Measurements from ENCODE around the gene DAPK1. TPM values are rescaled to one million over a fixed set of nuclear protein-coding genes. Genes with fewer than 3 reads are reported as not detected.

DAPK1 gene
- total and polyA plus RNA-seq, 10 of the 15 experiments (the other 5 are each of a cell fraction or from before 2014, with no cell fraction given) = 8.2 to 94.7 (median 51.6) TPM

GRCh38 chr9:87550253-87550954 is 52.7 kb downstream of the DAPK1 start (continued):
- TF ChIP-seq SKIL (IDR thresholded peaks at IDR 0.05; ENCODE audit: low read depth, poor library complexity, severe bottlenecking) = no peak
- no peak for TF ChIP-seq BRCA1 (IDR thresholded peaks at IDR 0.05; ENCODE audit: low read depth, low read length)
- no peak for TF ChIP-seq ZNF622 (IDR thresholded peaks at IDR 0.05)
- TF ChIP-seq ZBTB33 (IDR thresholded peaks at IDR 0.05) = no peak

- Histone ChIP-seq H3K9me3 (replicated peaks; ENCODE audit: control insufficient read depth, insufficient read depth, low read length) (no peaks in the 10 kb centered on the region), H3K4me1 (ENCODE audit: control insufficient read depth, insufficient read depth, low read length) (peaks cover 16% of the 10 kb centered on the region), H3K4me2 (ENCODE audit: control insufficient read depth, insufficient read depth) (no peak overlapping the region), H4K20me1 (ENCODE audit: control insufficient read depth, insufficient read depth) (no peaks in the 10 kb centered on the region), H3K79me2 (ENCODE audit: control insufficient read depth, insufficient read depth, low read length) (peaks cover 6% of the 10 kb centered on the region; the same call in 1 of the 2 replicates), H2AFZ (ENCODE audit: control insufficient read depth, low read depth, low read length) (no peak overlapping the region), H3K4me3 (no peak overlapping the region), H3K36me3 (ENCODE audit: control insufficient read depth in 2 of 2, insufficient read depth in 2 of 2, low read length in 1 of 2) (peaks cover 0 to 1% of the 10 kb centered on the region in 2 experiments; a peak in 2 of 4 replicates), H3K27ac (ENCODE audit: control insufficient read depth, insufficient read depth) (no peak overlapping the region), H3K27me3 (replicated peaks in 1 of 2; ENCODE audit: control insufficient read depth in 2 of 2, insufficient read depth in 2 of 2, low read length in 1 of 2) (no peaks in the 10 kb centered on the region), H3K9ac (ENCODE audit: control insufficient read depth, insufficient read depth, low read length) (no peak overlapping the region)
- ChIA-PET CTCF (no interaction called here), SMC1A (ENCODE audit: uncharacterized antibody, unreplicated experiment) (interaction anchor here (0.5 kb wide), 1 partner anchor 359 kb away, joined by 3 read pairs; no protein-coding TSS in a partner anchor), POLR2A (no interaction called here), RAD21 (ENCODE audit: unreplicated experiment) (interaction anchor here (0.5 to 0.7 kb wide), 2 partner anchors 8 to 18 kb away, joined by 3 read pairs; no protein-coding TSS in a partner anchor)
- FAIRE-seq (no peak), ATAC-seq (no peak), DNase-seq (ENCODE audit: low read depth, low spot score) (no peak)
- intact Hi-C loops (cut with micrococcal nuclease; ENCODE audit: unreplicated experiment) = no loop called here
- no TSS peak for BruUV-seq (replicated peaks)
- in situ Hi-C loops (cut with MboI) = loop anchor here (25.0 kb wide), 1 partner anchor 1761 kb away; the partner anchor contains the start of genes CKS2 and SECISBP2
- WGBS (ENCODE audit: insufficient coverage, insufficient replicate concordance, low lambda C conversion rate, missing lambda C conversion rate) = 85% methylated on average over 10 of the region's 10 CpGs
- TF ChIP-seq SUPT20H (IDR thresholded peaks at IDR 0.05; ENCODE audit: borderline replicate concordance, control insufficient read depth, low read depth, low read length) (no peak), ZSCAN29 (IDR thresholded peaks at IDR 0.05) (no peak), KDM1A (IDR thresholded peaks at IDR 0.05; ENCODE audit: borderline replicate concordance) (no peak), EGR1 (IDR thresholded peaks at IDR 0.05; ENCODE audit: borderline replicate concordance in 1 of 2, low read depth in 2 of 2, low read length in 2 of 2) (no peak), MLLT1 (IDR thresholded peaks at IDR 0.05) (no peak), MTA2 (IDR thresholded peaks at IDR 0.05; ENCODE audit: low read depth) (no peak), ZBTB33 (IDR thresholded peaks at IDR 0.05) (no peak), CREB1 (IDR thresholded peaks at IDR 0.05; ENCODE audit: low read depth) (no peak), USF1 (IDR thresholded peaks at IDR 0.05; ENCODE audit: borderline replicate concordance, extremely low read length, insufficient read depth, low read depth, low read length) (no peak)
These were observed 54.1 kb downstream of the DAPK1 start for GRCh38 chr9:87551772-87552217.
